HEK293 (cell line): Measurements from ENCODE around the gene RASSF8.

Source experiments
- CTCF ChIA-PET: fragments of 350-600 bp; formaldehyde crosslinking; extraction: SDS; loops from one replicate; lab custom pipeline; 2021; ENCODE audit warnings: antibody characterized with exemption; lab: Yijun Ruan, JAX
- POLR2A ChIA-PET: fragments of 300-600 bp; formaldehyde crosslinking; extraction: SDS; loops from one replicate; lab custom pipeline; 2020; ENCODE audit warnings: antibody characterized with exemption, inconsistent platforms; lab: Yijun Ruan, JAX
- H3K27ac ChIP-seq: fragments of 200-500 bp; sonication (Bioruptor generic); 2 replicates; pipeline ENCODE4 v1.5.1; 2014; ENCODE audit warnings: low read depth, low read length, control low read depth, inconsistent platforms; ENCODE audit errors: extremely low read depth
- H3K36me3 ChIP-seq, 2 experiments: fragments of 200-500 bp in 1 of 2; sonication (Bioruptor generic) in 1 of 2; 1 replicate in 1 of 2; 2 replicates in 1 of 2; pipeline ENCODE4 v1.5.1; 2014 to 2017; ENCODE audit warnings: inconsistent platforms in 2 of 2, low read length in 2 of 2; ENCODE audit not compliant: control insufficient read depth in 2 of 2, insufficient read depth in 1 of 2
- H3K4me1 ChIP-seq: fragments of 200-500 bp; sonication (Bioruptor generic); 2 replicates; pipeline ENCODE4 v1.5.1; 2014; ENCODE audit warnings: mild to moderate bottlenecking, low read length, inconsistent platforms; ENCODE audit not compliant: control insufficient read depth, insufficient read depth
- H3K4me3 ChIP-seq: 2 replicates; pipeline ENCODE4 v1.5.1; 2011; ENCODE audit warnings: low read depth, mild to moderate bottlenecking, control low read depth, low read length, moderate library complexity
- H3K9me3 ChIP-seq: fragments of 200-500 bp; sonication (Bioruptor generic); 2 replicates; pipeline ENCODE4 v1.5.1; 2014; ENCODE audit warnings: low read depth, low read length, inconsistent platforms; ENCODE audit not compliant: control insufficient read depth, insufficient read depth
- GFI1B ChIP-seq: fragments of 450-650 bp; formaldehyde crosslinking; IDR thresholded peaks from 2 replicates; pipeline ENCODE4 v1.5.1; 2016; ENCODE audit warnings: missing biosample characterization, missing genetic modification characterization
- GLIS1 ChIP-seq: fragments of 450-650 bp; formaldehyde crosslinking; IDR thresholded peaks from 2 replicates; pipeline ENCODE4 v1.5.1; 2016; ENCODE audit warnings: missing biosample characterization, missing genetic modification characterization
- HIC1 ChIP-seq: fragments of 450-650 bp; formaldehyde crosslinking; IDR thresholded peaks from 2 replicates; pipeline ENCODE4 v1.5.1; 2016; ENCODE audit warnings: missing biosample characterization, missing genetic modification characterization
- OVOL3 ChIP-seq: fragments of 450-650 bp; formaldehyde crosslinking; IDR thresholded peaks from 2 replicates; pipeline ENCODE4 v1.5.1; 2016; ENCODE audit warnings: missing biosample characterization, missing genetic modification characterization
- REPIN1 ChIP-seq: fragments of 450-650 bp; formaldehyde crosslinking; IDR thresholded peaks from 2 replicates; pipeline ENCODE4 v1.5.1; 2017; ENCODE audit warnings: missing biosample characterization, missing genetic modification characterization, low read depth
- REST ChIP-seq: fragments of 450-650 bp; formaldehyde crosslinking; IDR thresholded peaks from 2 replicates; pipeline ENCODE4 v1.5.1; 2016; ENCODE audit warnings: missing biosample characterization, missing genetic modification characterization
- WT1 ChIP-seq: fragments of 450-650 bp; formaldehyde crosslinking; IDR thresholded peaks from 2 replicates; pipeline ENCODE4 v1.5.1; 2016; ENCODE audit warnings: missing biosample characterization, missing genetic modification characterization
- YY2 ChIP-seq: fragments of 450-650 bp; formaldehyde crosslinking; IDR thresholded peaks from 2 replicates; pipeline ENCODE4 v1.5.1; 2016; ENCODE audit warnings: missing biosample characterization, missing genetic modification characterization
- ZBTB49 ChIP-seq: fragments of 450-650 bp; formaldehyde crosslinking; IDR thresholded peaks from 2 replicates; pipeline ENCODE4 v1.5.1; 2016; ENCODE audit warnings: missing biosample characterization, missing genetic modification characterization, low read depth
- ZEB2 ChIP-seq: fragments of 450-650 bp; formaldehyde crosslinking; IDR thresholded peaks from 2 replicates; pipeline ENCODE4 v1.5.1; 2016; ENCODE audit warnings: missing biosample characterization, missing genetic modification characterization
- ZFP3 ChIP-seq: fragments of 450-650 bp; formaldehyde crosslinking; IDR thresholded peaks from 2 replicates; pipeline ENCODE4 v1.5.1; 2016; ENCODE audit warnings: low read depth, missing biosample characterization, missing genetic modification characterization
- ZNF169 ChIP-seq: fragments of 450-650 bp; formaldehyde crosslinking; IDR thresholded peaks from 2 replicates; pipeline ENCODE4 v1.5.1; 2016; ENCODE audit warnings: missing biosample characterization, missing genetic modification characterization
- ZNF184 ChIP-seq: fragments of 450-650 bp; IDR thresholded peaks from 2 replicates; pipeline ENCODE4 v1.5.1; 2018; ENCODE audit warnings: missing biosample characterization, mild to moderate bottlenecking, missing genetic modification characterization
- ZNF221 ChIP-seq: fragments of 450-650 bp; formaldehyde crosslinking; IDR thresholded peaks from 2 replicates; pipeline ENCODE4 v1.5.1; 2017; ENCODE audit warnings: missing biosample characterization, missing genetic modification characterization, borderline replicate concordance
- ZNF223 ChIP-seq: fragments of 450-650 bp; formaldehyde crosslinking; IDR thresholded peaks from 2 replicates; pipeline ENCODE4 v1.5.1; 2016; ENCODE audit warnings: missing biosample characterization, missing genetic modification characterization
- ZNF24 ChIP-seq: fragments of 450-650 bp; formaldehyde crosslinking; IDR thresholded peaks from 2 replicates; pipeline ENCODE4 v1.5.1; 2016; ENCODE audit warnings: missing biosample characterization, missing genetic modification characterization
- ZNF26 ChIP-seq: fragments of 450-650 bp; formaldehyde crosslinking; IDR thresholded peaks from 2 replicates; pipeline ENCODE4 v1.5.1; 2016; ENCODE audit warnings: missing biosample characterization, missing genetic modification characterization
- ZNF302 ChIP-seq: fragments of 450-650 bp; formaldehyde crosslinking; IDR thresholded peaks from 2 replicates; pipeline ENCODE4 v1.5.1; 2016; ENCODE audit warnings: missing biosample characterization, missing genetic modification characterization, low read depth
- ZNF398 ChIP-seq: fragments of 450-650 bp; formaldehyde crosslinking; IDR thresholded peaks from 2 replicates; pipeline ENCODE4 v1.5.1; 2017; ENCODE audit warnings: missing biosample characterization, missing genetic modification characterization
- ZNF423 ChIP-seq: fragments of 450-650 bp; formaldehyde crosslinking; IDR thresholded peaks from 2 replicates; pipeline ENCODE4 v1.5.1; 2016; ENCODE audit warnings: missing biosample characterization, missing genetic modification characterization
- ZNF596 ChIP-seq: fragments of 450-650 bp; IDR thresholded peaks from 2 replicates; pipeline ENCODE4 v1.5.0; 2018; ENCODE audit warnings: missing biosample characterization, mild to moderate bottlenecking, missing genetic modification characterization, moderate library complexity
- ZNF624 ChIP-seq: fragments of 450-650 bp; formaldehyde crosslinking; IDR thresholded peaks from 2 replicates; pipeline ENCODE4 v1.5.1; 2017; ENCODE audit warnings: missing biosample characterization, missing genetic modification characterization
- ZNF658 ChIP-seq: fragments of 450-650 bp; formaldehyde crosslinking; IDR thresholded peaks from 2 replicates; pipeline ENCODE4; 2016; ENCODE audit warnings: missing biosample characterization, missing genetic modification characterization
- ZNF660 ChIP-seq: fragments of 450-650 bp; IDR thresholded peaks from 2 replicates; pipeline ENCODE4 v1.5.1; 2018; ENCODE audit warnings: missing biosample characterization, mild to moderate bottlenecking, missing genetic modification characterization
- ZNF843 ChIP-seq: fragments of 450-650 bp; formaldehyde crosslinking; IDR thresholded peaks from 2 replicates; pipeline ENCODE4 v1.5.1; 2016; ENCODE audit warnings: missing biosample characterization, missing genetic modification characterization
- ZSCAN16 ChIP-seq: fragments of 450-650 bp; formaldehyde crosslinking; IDR thresholded peaks from 2 replicates; pipeline ENCODE4 v1.5.1; 2016; ENCODE audit warnings: missing biosample characterization, missing genetic modification characterization
- ZXDB ChIP-seq: fragments of 450-650 bp; formaldehyde crosslinking; IDR thresholded peaks from 2 replicates; pipeline ENCODE4 v1.5.1; 2016; ENCODE audit warnings: missing biosample characterization, missing genetic modification characterization

The RASSF8 gene

GRCh38 chr12:25926536-25926935, 31.9 kb upstream of the RASSF8 start (continued):
- TF ChIP-seq ZNF423 (tag by site-specific recombination) (no peak), ZBTB49 (tag by site-specific recombination) (no peak), ZNF169 (tag by site-specific recombination) (no peak), YY2 (tag by site-specific recombination) (no peak), ZNF223 (no peak), ZNF24 (tag by site-specific recombination) (no peak), ZNF221 (tag by site-specific recombination) (no peak), ZFP3 (no peak), ZNF596 (tag by site-specific recombination) (no peak), ZNF26 (tag by site-specific recombination) (no peak), ZSCAN16 (no peak)

GRCh38 chr12:25929142-25929541, 29.3 kb upstream of the RASSF8 start:
- Histone ChIP-seq H3K4me3 (no peak overlapping the region), H3K4me1 (peaks cover 5% of the 10 kb centered on the region; the same call in 1 of the 2 replicates), H3K9me3 (no peaks in the 10 kb centered on the region), H3K27ac (no peak overlapping the region), H3K36me3 (no peaks in the 10 kb centered on the region)
- POLR2A ChIA-PET: no interaction called here
- CTCF ChIA-PET: interaction anchor here (1.1 kb wide), 1 partner anchor 29 kb away, joined by 3 read pairs; no protein-coding TSS in a partner anchor
- TF ChIP-seq ZNF398 (tag by site-specific recombination) (peak; percentile 36; the same call in 1 of the 2 replicates), ZNF624 (tag by site-specific recombination) (no peak), GLIS1 (tag by site-specific recombination) (peak; percentile 20; the same call in 1 of the 2 replicates), HIC1 (peak; percentile 25; the same call in 1 of the 2 replicates), GFI1B (tag by site-specific recombination) (peak; percentile 69), ZNF660 (no peak), ZNF302 (tag by site-specific recombination) (no peak), ZNF843 (0 out of 2 replicates have a peak, but pooled peaks have one; percentile 28), ZEB2 (0 out of 2 replicates have a peak, but pooled peaks have one; percentile 46), OVOL3 (tag by site-specific recombination) (no peak), WT1 (tag by site-specific recombination) (peak; percentile 91), REST (no peak), ZXDB (tag by site-specific recombination) (no peak), ZNF658 (tag by site-specific recombination) (no peak), ZNF184 (0 out of 2 replicates have a peak, but pooled peaks have one; percentile 24), REPIN1 (tag by site-specific recombination) (no peak)
